ENCODE results near the gene KRTAP5-1.

KRTAP5-1 gene

DNA sequence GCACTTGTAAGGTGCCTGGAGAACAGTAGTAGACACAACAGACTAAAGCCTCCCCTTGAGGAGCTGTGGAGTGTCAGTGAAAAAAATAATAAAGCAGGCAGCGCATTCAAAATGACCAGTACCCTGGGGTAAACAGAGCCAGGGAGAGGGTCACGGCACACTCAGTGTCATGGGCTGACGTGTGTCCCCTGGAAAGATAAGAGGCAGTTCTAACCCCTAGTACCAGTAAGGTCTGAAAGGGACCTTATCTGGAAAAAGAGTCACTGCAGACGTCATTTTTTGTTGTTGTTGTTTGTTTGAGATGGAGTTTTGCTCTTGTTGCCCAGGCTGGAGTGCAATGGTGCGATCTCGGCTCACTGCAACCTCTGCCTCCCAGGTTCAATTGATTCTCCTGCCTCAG, 45.0 kb downstream of the KRTAP5-1 start:
- DNase-seq: no peak

DNA sequence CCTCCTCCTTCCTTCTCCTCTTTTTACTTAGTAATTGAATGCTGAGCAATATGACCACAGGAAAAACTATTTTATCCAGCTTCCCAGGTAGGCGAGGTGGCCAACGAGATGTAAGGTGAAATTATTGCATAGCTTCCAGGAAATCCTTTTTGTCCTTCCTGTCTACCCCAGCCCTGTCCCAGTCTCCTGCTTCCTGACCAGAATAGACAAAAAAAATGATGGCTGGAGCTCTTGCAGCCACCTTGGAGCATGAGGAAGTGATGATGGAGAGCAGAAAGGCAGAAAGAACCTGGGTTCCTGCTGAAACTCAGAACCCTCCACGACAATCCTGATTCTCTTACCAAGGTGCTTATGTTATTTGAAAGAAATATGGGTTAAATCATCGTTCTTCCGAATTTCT, 46.9 kb downstream of the KRTAP5-1 start:
- DNase-seq: no peak

DNA sequence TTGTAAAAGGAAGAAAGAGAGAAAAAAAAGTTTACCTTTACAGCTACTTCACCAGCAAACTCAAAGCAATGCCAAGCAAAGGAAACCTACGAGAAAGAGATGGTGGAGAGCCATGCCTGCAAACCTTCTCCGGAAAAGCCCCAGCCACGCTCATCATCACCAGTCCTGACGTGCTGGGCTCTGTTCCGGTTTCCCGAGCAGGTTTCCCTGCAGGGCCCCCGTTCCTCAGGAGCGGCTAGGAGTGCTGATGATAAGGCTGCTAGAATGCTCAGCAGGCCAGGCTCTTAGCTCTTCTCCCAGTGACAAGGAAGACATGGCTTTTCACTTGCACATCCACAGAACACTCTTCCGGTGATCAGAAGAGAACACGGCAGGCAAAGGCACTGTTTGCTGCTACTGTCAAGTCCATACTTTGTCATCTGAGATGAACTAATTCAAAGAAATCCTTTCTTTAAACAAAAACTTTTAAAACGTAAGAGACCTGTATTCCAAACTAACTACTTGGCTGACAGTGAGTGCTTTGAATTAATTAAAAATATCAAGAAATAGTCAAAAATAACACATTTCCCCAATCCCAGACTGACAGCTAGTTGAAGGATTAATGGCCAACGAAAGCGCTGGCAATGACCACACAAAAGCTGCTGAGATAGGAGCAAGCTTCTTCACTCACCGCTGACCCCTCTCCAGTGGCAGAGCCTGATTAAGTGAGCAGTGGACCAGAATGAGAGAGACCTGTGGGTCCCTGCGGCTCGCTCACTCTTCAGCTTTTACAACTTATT, 48.8 kb downstream of the KRTAP5-1 start:
- DNase-seq: no peak

GRCh38 chr11:1534682-1535081, 50.4 kb downstream of the KRTAP5-1 start:
- no peak for DNase-seq
